ENCODE measurements around the gene RNF220. TPM values are rescaled to one million over a fixed set of nuclear protein-coding genes. Genes with fewer than 3 reads are reported as not detected.

Gene RNF220
- total and polyA plus RNA-seq, 2 of the 13 experiments (the other 11 are each of a cell fraction or from before 2014, with no cell fraction given), result 48.2 to 72.1 TPM

- TF ChIP-seq MYC (CRISPR knock-in tag; IDR thresholded peaks at IDR 0.05; ENCODE audit: borderline replicate concordance), result peak; percentile 87
- TF ChIP-seq, protein P1, sequence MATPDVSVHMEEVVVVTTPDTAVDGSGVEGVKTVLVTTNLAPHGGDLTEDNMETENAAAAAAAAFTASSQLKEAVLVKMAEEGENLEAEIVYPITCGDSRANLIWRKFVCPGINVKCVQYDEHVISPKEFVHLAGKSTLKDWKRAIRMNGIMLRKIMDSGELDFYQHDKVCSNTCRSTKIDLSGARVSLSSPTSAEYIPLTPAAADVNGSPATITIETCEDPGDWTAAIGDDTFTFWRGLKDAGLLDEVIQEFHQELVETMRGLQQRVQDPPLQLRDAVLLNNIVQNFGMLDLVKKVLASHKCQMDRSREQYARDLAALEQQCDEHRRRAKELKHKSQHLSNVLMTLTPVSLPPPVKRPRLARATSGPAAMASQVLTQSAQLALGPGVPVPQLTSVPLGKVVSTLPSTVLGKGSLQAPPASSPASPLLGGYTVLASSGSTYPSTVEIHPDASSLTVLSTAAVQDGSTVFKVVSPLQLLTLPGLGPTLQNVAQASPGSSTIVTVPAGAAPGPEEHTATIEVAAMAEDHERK (CRISPR knock-in tag; IDR thresholded peaks at IDR 0.05; ENCODE audit: low read depth), result peak; percentile 73
- no peak for TF ChIP-seq TEF (CRISPR knock-in tag; IDR thresholded peaks at IDR 0.05)
- TF ChIP-seq PCBP1 (IDR thresholded peaks at IDR 0.05; ENCODE audit: borderline replicate concordance, low read depth, low read length), result 0 out of 2 replicates have a peak, but pooled peaks have one; percentile 34
- peak; percentile 74; the same call in 1 of the 2 replicates for TF ChIP-seq MTA1 (CRISPR knock-in tag; IDR thresholded peaks at IDR 0.05; ENCODE audit: borderline replicate concordance)
- TF ChIP-seq ZNF781 (CRISPR knock-in tag; IDR thresholded peaks at IDR 0.05; ENCODE audit: borderline replicate concordance, not compliant biosample characterization), result peak; percentile 50
- no peak for TF ChIP-seq ZNF44 (CRISPR knock-in tag; IDR thresholded peaks at IDR 0.05)
- TF ChIP-seq, protein P2, sequence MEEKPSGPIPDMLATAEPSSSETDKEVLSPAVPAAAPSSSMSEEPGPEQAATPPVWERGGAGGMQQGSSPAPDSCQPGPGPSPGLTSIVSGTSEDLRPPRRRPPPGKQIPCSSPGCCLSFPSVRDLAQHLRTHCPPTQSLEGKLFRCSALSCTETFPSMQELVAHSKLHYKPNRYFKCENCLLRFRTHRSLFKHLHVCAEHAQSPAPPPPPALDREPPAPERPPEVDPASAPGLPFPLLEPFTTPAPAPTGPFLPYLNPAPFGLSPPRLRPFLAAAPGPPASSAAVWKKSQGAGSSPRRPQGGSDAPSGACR (CRISPR knock-in tag; IDR thresholded peaks at IDR 0.05), result no peak
- TF ChIP-seq, protein P3, sequence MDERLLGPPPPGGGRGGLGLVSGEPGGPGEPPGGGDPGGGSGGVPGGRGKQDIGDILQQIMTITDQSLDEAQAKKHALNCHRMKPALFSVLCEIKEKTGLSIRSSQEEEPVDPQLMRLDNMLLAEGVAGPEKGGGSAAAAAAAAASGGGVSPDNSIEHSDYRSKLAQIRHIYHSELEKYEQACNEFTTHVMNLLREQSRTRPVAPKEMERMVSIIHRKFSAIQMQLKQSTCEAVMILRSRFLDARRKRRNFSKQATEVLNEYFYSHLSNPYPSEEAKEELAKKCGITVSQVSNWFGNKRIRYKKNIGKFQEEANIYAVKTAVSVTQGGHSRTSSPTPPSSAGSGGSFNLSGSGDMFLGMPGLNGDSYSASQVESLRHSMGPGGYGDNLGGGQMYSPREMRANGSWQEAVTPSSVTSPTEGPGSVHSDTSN (CRISPR knock-in tag; IDR thresholded peaks at IDR 0.05), result no peak
- TF ChIP-seq ZNF607 (CRISPR knock-in tag; IDR thresholded peaks at IDR 0.05; ENCODE audit: borderline replicate concordance), result no peak
- TF ChIP-seq ZXDC (CRISPR knock-in tag; IDR thresholded peaks at IDR 0.05), result no peak
- no peak for TF ChIP-seq ZSCAN9 (CRISPR knock-in tag; IDR thresholded peaks at IDR 0.05; ENCODE audit: borderline replicate concordance)
- TF ChIP-seq SUZ12 (IDR thresholded peaks at IDR 0.05; ENCODE audit: low read depth, low read length), result no peak
- TF ChIP-seq TERF1 (CRISPR knock-in tag; IDR thresholded peaks at IDR 0.05), result no peak
- TF ChIP-seq, protein P4, sequence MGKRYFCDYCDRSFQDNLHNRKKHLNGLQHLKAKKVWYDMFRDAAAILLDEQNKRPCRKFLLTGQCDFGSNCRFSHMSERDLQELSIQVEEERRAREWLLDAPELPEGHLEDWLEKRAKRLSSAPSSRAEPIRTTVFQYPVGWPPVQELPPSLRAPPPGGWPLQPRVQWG (CRISPR knock-in tag; IDR thresholded peaks at IDR 0.05; ENCODE audit: borderline replicate concordance, low read depth), result no peak
- no peak for TF ChIP-seq ZNF670 (CRISPR knock-in tag; IDR thresholded peaks at IDR 0.05; ENCODE audit: borderline replicate concordance)
- TF ChIP-seq GATAD2A (CRISPR knock-in tag; IDR thresholded peaks at IDR 0.05), result no peak
Measured at GRCh38 chr1:44631647-44632539, 226.8 kb downstream of the RNF220 start (continued).
